NCI-H1436 treated with DMSO at 0.1 percent for 48 hours (cell line): ENCODE measurements around the gene MYCN.
"Not testable (repeated sequence)": the region's sequence is repeated elsewhere in the genome, so short reads cannot be mapped to it uniquely, and the experiment has no call there.

Source experiments
- DNase-seq: peaks from one replicate; lab custom pipeline; 2025; lab: John Stamatoyannopoulos, UW

Gene MYCN

GRCh38 chr2:15939854-15940660, at the start of gene MYCN:
Gene MYCN (plus strand): TSS chr2:15940550. CDS start chr2:15942065, 1,515 bp downstream.
- DNase-seq, result no peak

GRCh38 chr2:15890936-15891905, 49.1 kb upstream of the MYCN start:
- DNase-seq, result no peak

- DNase-seq, result no peak
Measured at GRCh38 chr2:15892151-15892880, 48.0 kb upstream of the MYCN start.

GRCh38 chr2:15893085-15893484, 47.3 kb upstream of the MYCN start:
- DNase-seq, result no peak

- no peak for DNase-seq
Measured at GRCh38 chr2:15893689-15894480, 46.5 kb upstream of the MYCN start.

GRCh38 chr2:15894481-15895144, 45.7 kb upstream of the MYCN start:
- DNase-seq, result no peak

- DNase-seq, result no peak
Measured at GRCh38 chr2:15895615-15896469, 44.5 kb upstream of the MYCN start.

- DNase-seq, result no peak
Measured at GRCh38 chr2:15896859-15897258, 43.5 kb upstream of the MYCN start.

GRCh38 chr2:15897431-15898098, 42.8 kb upstream of the MYCN start:
- no peak for DNase-seq

- no peak for DNase-seq
Measured at GRCh38 chr2:15899327-15899612, 41.1 kb upstream of the MYCN start.

GRCh38 chr2:15899751-15900493, 40.4 kb upstream of the MYCN start:
- DNase-seq, result no peak

GRCh38 chr2:15901095-15901807, 39.1 kb upstream of the MYCN start:
- no peak for DNase-seq

- no peak for DNase-seq
Measured at GRCh38 chr2:15901808-15902130, 38.6 kb upstream of the MYCN start.

- DNase-seq, result not testable (repeated sequence)
Measured at GRCh38 chr2:15903910-15904309, 36.4 kb upstream of the MYCN start.

GRCh38 chr2:15905267-15905645, 35.1 kb upstream of the MYCN start:
- DNase-seq, result no peak

- DNase-seq, result no peak
Measured at GRCh38 chr2:15905986-15906491, 34.3 kb upstream of the MYCN start.

- DNase-seq, result no peak
Measured at GRCh38 chr2:15906778-15907177, 33.6 kb upstream of the MYCN start.
